22Rv1 (cell line): ENCODE data around the gene MELTF.

ENCODE experiments used
- H3K27ac ChIP-seq: fragments of 450-650 bp; 2 replicates; pipeline ENCODE4 v1.5.1; 2017
- CTCF ChIP-seq: fragments of 450-650 bp; IDR thresholded peaks from 2 replicates; pipeline ENCODE4 v1.5.1; 2017; ENCODE audit warnings: mild to moderate bottlenecking
- ZFX ChIP-seq: fragments of 450-650 bp; IDR thresholded peaks from 2 replicates; pipeline ENCODE4 v1.6.1; 2017; ENCODE audit warnings: antibody characterized with exemption, borderline replicate concordance

The MELTF gene

GRCh38 chr3:197028728-197029510 lies 698 bp downstream of the MELTF start:
- no peak overlapping the region for H3K27ac ChIP-seq

DNA sequence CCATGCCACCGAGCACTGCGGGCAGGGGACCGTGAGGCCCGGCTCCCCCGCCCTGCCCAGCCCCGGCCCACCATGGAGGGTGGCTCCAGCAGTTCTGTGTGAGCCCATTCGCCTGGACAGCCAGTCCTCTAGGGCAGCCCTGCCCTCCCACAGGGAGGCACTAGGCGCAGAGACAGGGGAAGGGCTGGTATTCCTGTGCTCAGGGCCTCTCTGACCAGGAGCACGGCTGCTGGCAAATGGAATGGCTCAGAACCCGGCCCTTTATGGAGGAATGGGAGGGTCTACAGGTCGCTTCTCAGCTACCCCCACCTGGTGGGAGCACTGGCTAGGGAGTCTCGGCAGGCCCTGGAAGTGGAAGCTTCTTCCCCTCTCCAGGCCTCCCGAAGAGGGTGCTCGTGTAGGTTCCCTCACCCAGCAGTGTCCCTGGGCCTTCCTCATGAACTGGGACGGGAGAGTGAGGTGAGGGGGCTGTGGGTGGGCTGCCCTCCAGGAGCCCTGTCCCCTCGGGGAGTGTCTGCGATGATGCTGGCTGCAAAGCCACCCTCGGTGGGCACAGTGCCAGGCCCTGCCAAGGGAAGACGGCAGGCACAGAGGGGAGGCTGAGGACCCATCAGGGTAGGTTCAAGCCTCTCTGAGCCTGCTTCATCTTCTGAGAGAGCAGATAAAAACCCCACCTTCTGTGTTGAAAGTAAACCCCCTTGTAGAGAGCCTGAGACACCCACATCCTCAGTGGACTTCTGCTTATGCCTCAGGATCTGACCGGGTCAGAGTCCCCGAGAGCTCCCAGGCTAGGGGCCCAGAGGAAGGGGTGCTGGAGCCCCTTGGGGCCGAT lies 1.5 kb downstream of the MELTF start:
- TF ChIP-seq CTCF (no peak), ZFX (no peak)
- H3K27ac ChIP-seq, result no peak overlapping the region

More at GRCh38 chr3:197028728-197029510, 698 bp downstream of the MELTF start:
- TF ChIP-seq CTCF (no peak), ZFX (no peak)

- TF ChIP-seq CTCF (no peak), ZFX (no peak)
- H3K27ac ChIP-seq, result no peak overlapping the region
These were observed 2.3 kb downstream of the MELTF start for GRCh38 chr3:197027151-197027895.

DNA sequence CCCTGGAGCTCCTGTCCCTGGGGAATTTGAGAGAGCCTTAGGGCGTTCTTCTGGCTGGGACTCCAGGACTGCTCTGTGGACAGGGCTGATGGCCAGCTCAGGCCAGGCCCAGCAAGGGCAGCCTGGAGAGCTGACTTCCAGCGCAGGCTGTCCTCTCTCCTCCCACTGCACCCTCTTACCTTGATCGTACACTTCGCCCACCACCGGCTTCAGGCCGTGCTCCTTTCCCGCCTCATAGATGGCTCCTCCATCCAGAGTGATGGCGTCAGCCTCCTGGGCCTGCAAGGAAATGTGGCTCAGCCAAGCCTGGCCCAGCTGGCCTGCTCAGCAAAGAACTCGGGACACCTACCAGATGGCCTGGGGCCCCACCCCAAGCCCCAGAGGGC lies 3.1 kb downstream of the MELTF start:
- no peak for TF ChIP-seq ZFX
- H3K27ac ChIP-seq, result no peak overlapping the region

DNA sequence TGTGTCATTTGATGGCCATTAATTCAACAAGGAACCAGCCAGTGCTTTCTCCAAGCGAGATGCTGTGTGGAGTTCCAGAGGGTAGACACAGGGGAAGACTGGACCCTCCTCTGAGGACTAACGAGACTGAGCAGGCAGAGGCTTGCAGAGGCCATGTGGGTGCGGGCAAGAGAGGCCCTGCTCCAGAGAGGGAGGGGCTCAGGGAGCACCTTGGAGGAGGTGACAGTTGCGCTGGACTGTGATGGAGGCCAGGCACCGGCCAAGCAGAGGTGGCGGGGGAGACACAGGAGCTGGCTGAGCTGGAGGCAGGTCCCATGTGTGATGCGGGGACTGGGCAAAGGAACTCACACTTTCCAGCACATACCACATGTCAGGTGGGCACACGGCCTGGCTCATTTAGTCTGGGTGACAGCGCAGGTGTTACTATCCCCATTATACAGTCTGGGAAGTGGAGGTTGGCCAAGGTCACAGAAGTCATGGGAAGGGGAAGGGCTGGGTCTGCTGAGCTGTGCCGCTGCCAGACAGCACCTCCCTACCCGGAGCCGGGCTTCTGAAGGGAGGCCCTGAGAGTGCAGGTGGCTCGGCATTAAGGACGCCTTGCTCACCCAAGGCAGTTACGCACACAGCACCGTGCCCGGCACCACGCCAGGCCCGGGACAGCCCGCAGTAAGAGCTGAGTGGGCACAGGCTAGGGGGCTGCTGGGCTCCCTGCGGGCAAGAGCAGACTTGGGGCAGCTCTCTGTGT lies 3.7 kb downstream of the MELTF start:
- no peak overlapping the region for H3K27ac ChIP-seq
- TF ChIP-seq ZFX (no peak), CTCF (no peak)

DNA sequence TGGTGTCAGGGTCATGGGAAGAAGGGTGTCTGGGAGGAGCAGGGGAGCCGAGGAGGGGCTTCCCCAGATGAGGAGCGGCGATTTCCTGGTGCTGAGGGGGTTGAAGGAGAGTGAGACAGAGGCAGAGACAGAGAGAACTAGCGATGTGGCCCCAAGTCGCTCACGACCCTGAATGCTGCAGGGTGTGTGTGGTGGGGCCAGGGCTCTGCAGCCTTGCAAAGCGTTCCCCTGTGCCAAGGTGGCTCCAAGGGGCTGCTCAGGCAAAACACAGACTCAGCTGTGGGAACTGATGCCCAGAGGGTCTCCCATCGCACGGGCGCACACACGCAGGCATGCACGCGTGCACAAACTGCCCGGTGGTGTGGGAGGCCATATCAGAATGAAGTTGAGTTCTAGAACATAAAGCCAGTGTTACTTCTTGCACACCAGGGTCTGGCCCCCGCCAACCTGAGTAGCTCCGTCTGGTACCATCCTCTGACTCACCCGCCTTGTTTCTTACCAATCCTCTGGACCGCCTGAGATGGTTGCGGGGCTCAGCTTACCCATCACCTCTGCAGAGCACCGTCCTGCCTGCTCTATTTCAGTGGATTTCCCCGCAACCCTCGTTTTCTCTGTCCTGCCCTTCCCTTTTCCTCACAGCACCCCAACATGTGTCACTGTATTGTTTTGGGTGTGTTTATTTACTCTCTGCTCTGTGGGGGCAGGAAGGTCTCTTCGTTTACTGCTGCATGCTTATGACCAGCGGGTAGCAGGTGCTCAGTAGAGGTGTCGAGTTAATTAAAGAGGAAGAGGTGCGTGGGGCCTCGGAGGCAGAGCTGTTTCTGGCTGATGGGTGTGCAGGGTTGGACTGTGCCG lies 4.5 kb downstream of the MELTF start:
- no peak for TF ChIP-seq ZFX
- TF ChIP-seq CTCF, result no peak
- no peak overlapping the region for H3K27ac ChIP-seq
